Fibroblast of the aortic adventitia (primary cell): ENCODE data around the gene TBXAS1. TPM values are rescaled to one million over a fixed set of nuclear protein-coding genes. Genes with fewer than 3 reads are reported as not detected.
"Not testable (repeated sequence)": the region's sequence is repeated elsewhere in the genome, so short reads cannot be mapped to it uniquely, and the experiment has no call there.

Experiments used
- DNase-seq: peaks from one replicate; pipeline ENCODE4 v3.0.0-alpha.2; 2010; ENCODE audit warnings: low read depth
- H3K4me3 ChIP-seq: 2 replicates; pipeline ENCODE4 v1.5.1; 2011; ENCODE audit warnings: low read depth, mild to moderate bottlenecking, control low read depth, low read length, moderate library complexity
- CTCF ChIP-seq: IDR thresholded peaks from 2 replicates; pipeline ENCODE4 v1.5.1; 2011; ENCODE audit warnings: mild to moderate bottlenecking, low read length, control low read depth, inconsistent platforms; ENCODE audit not compliant: insufficient read depth
- total RNA-seq: library from RNA; depleted of rRNA; stranded (reverse); fragments of >200 nt; gene quantifications from 2 replicates; pipeline ENCODE4 v1.2.3, GENCODE V29; 2012; ENCODE audit warnings: low replicate concordance

Gene TBXAS1
- total RNA-seq, 1 donor, result 2.4 TPM

GRCh38 chr7:139830782-139831501 lies 1.9 kb downstream of the TBXAS1 start:
- no peak overlapping the region for H3K4me3 ChIP-seq
- DNase-seq, result no peak
- TF ChIP-seq CTCF, result no peak

GRCh38 chr7:139835848-139836247 lies 6.8 kb downstream of the TBXAS1 start:
- not testable (repeated sequence) for H3K4me3 ChIP-seq, DNase-seq

- H3K4me3 ChIP-seq, result not testable (repeated sequence)
Observed at GRCh38 chr7:139837291-139837690, 8.2 kb downstream of the TBXAS1 start.

GRCh38 chr7:139838276-139838675 lies 9.2 kb downstream of the TBXAS1 start:
- no peak for TF ChIP-seq CTCF
- no peak for DNase-seq

More at GRCh38 chr7:139837291-139837690, 8.2 kb downstream of the TBXAS1 start:
- DNase-seq, result not testable (repeated sequence)

GRCh38 chr7:139838876-139839275 lies 9.8 kb downstream of the TBXAS1 start:
- no peak for DNase-seq
- H3K4me3 ChIP-seq, result no peak overlapping the region
- TF ChIP-seq CTCF, result no peak

More at GRCh38 chr7:139838276-139838675, 9.2 kb downstream of the TBXAS1 start:
- no peak overlapping the region for H3K4me3 ChIP-seq

- no peak for TF ChIP-seq CTCF
- DNase-seq, result no peak
- no peak overlapping the region for H3K4me3 ChIP-seq
Observed at GRCh38 chr7:139840776-139841175, 11.7 kb downstream of the TBXAS1 start.

GRCh38 chr7:139842401-139843210 lies 13.5 kb downstream of the TBXAS1 start:
- no peak for TF ChIP-seq CTCF
- no peak overlapping the region for H3K4me3 ChIP-seq
- no peak for DNase-seq

GRCh38 chr7:139843211-139843537 lies 14.1 kb downstream of the TBXAS1 start:
- H3K4me3 ChIP-seq, DNase-seq: not testable (repeated sequence)
